SU-DHL-6 (cell line): ENCODE results near the gene ATP2A1.

ENCODE experiments used
- H2AFZ ChIP-seq: fragments of 200-600 bp; sonication (generic); 2 replicates; pipeline ENCODE4 v1.6.1; 2014; ENCODE audit warnings: low read depth, mild to moderate bottlenecking, moderate library complexity, mixed read lengths, antibody characterized with exemption, low read length; ENCODE audit not compliant: severe bottlenecking
- H3F3A ChIP-seq: fragments of 200-600 bp; shearing (Covaris generic); 2 replicates; pipeline ENCODE4 v1.6.0; 2016; ENCODE audit warnings: antibody characterized with exemption, mild to moderate bottlenecking; ENCODE audit not compliant: insufficient read depth
- H3K27ac ChIP-seq: fragments of 200-600 bp; sonication (generic); 2 replicates; pipeline ENCODE4 v1.5.1; 2016; ENCODE audit warnings: low read depth, mild to moderate bottlenecking, low read length, moderate library complexity, mixed read lengths
- H3K27me3 ChIP-seq: fragments of 200-600 bp; sonication (generic), shearing (Covaris generic); 2 replicates; pipeline ENCODE4 v1.6.0; 2014; ENCODE audit warnings: mild to moderate bottlenecking, low read length
- H3K36me3 ChIP-seq: fragments of 200-600 bp; sonication (generic); 2 replicates; pipeline ENCODE4 v1.6.1; 2014; ENCODE audit warnings: mild to moderate bottlenecking, low read length, mixed read lengths
- H3K4me2 ChIP-seq: fragments of 300-600, 200-600 bp; shearing (Covaris generic), sonication (generic); 2 replicates; pipeline ENCODE4 v1.6.0; 2014; ENCODE audit warnings: low read length, low read depth, mild to moderate bottlenecking; ENCODE audit not compliant: poor library complexity, severe bottlenecking
- H3K4me3 ChIP-seq: fragments of 200-600 bp; sonication (generic); 2 replicates; pipeline ENCODE4 v1.5.1; 2014; ENCODE audit warnings: antibody characterized with exemption, low read length, mild to moderate bottlenecking, mixed read lengths; ENCODE audit not compliant: insufficient read depth, poor library complexity, severe bottlenecking
- H3K79me2 ChIP-seq: fragments of 200-600 bp; sonication (generic); 2 replicates; pipeline ENCODE4 v1.6.1; 2014; ENCODE audit warnings: mild to moderate bottlenecking, low read length, moderate library complexity; ENCODE audit not compliant: insufficient read depth
- H3K9ac ChIP-seq: fragments of 200-600 bp; sonication (generic); 2 replicates; pipeline ENCODE4 v1.7.0; 2014; ENCODE audit warnings: mild to moderate bottlenecking, low read length
- H3K9me2 ChIP-seq: fragments of 200-600 bp; sonication (generic); replicated peaks from 2 replicates; pipeline ENCODE4 v1.6.1; 2014; ENCODE audit warnings: low read length; ENCODE audit not compliant: insufficient read depth
- H3K9me3 ChIP-seq: fragments of 200-600 bp; sonication (generic); 2 replicates; pipeline ENCODE4 v1.6.1; 2014; ENCODE audit warnings: low read length, mixed read lengths; ENCODE audit not compliant: insufficient read depth
- H4K20me1 ChIP-seq: fragments of 200-600 bp; sonication (generic); 2 replicates; pipeline ENCODE4 v1.6.1; 2014; ENCODE audit warnings: low read depth, mild to moderate bottlenecking, antibody characterized with exemption, low read length, moderate library complexity, mixed read lengths
- EZH2phosphoT487 ChIP-seq: fragments of 200-600 bp; sonication (generic), shearing (Covaris generic); conservative IDR thresholded peaks from 2 replicates; pipeline ENCODE4 v1.6.1; 2018; ENCODE audit warnings: mild to moderate bottlenecking, antibody characterized with exemption, low read length, moderate library complexity, mixed read lengths
- TF ChIP-seq, protein P1 (sequence below): fragments of 200-600 bp; sonication (generic); IDR thresholded peaks from one replicate; pipeline ENCODE4 v1.5.1; 2017; ENCODE audit warnings: antibody characterized with exemption, mild to moderate bottlenecking, low read length, moderate library complexity; ENCODE audit not compliant: insufficient read depth, poor library complexity, severe bottlenecking

Gene ATP2A1

DNA sequence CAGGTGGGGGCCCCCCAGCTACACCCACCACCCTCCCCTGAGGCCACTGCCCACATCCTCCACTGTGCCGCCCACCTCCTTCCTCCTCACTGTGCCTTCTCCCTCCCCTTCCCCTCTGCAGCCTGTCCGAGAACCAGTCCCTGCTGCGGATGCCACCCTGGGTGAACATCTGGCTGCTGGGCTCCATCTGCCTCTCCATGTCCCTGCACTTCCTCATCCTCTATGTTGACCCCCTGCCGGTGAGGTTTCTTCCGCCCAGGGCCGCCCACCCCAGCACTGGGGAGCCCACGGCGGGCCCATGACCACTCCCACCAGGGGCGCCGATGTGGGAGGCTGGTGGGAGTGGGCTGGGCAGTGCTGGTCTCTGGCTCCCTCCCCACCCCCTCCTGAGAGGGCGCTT lies 24.6 kb downstream of the ATP2A1 start:
- H3K79me2 ChIP-seq: no peaks in the 10 kb centered on the region
- no peaks in the 10 kb centered on the region for H3K9me3 ChIP-seq
- H3K4me2 ChIP-seq: no peak overlapping the region
- H4K20me1 ChIP-seq: no peaks in the 10 kb centered on the region
- no peak overlapping the region for H3K27ac ChIP-seq
- H3F3A ChIP-seq: no peaks in the 10 kb centered on the region
- no peaks in the 10 kb centered on the region for H3K36me3 ChIP-seq
- H3K9me2 ChIP-seq: no peaks in the 10 kb centered on the region
- H3K27me3 ChIP-seq: no peaks in the 10 kb centered on the region
- no peak overlapping the region for H2AFZ ChIP-seq
- H3K9ac ChIP-seq: no peak overlapping the region
- no peak overlapping the region for H3K4me3 ChIP-seq
- TF ChIP-seq, protein P1, sequence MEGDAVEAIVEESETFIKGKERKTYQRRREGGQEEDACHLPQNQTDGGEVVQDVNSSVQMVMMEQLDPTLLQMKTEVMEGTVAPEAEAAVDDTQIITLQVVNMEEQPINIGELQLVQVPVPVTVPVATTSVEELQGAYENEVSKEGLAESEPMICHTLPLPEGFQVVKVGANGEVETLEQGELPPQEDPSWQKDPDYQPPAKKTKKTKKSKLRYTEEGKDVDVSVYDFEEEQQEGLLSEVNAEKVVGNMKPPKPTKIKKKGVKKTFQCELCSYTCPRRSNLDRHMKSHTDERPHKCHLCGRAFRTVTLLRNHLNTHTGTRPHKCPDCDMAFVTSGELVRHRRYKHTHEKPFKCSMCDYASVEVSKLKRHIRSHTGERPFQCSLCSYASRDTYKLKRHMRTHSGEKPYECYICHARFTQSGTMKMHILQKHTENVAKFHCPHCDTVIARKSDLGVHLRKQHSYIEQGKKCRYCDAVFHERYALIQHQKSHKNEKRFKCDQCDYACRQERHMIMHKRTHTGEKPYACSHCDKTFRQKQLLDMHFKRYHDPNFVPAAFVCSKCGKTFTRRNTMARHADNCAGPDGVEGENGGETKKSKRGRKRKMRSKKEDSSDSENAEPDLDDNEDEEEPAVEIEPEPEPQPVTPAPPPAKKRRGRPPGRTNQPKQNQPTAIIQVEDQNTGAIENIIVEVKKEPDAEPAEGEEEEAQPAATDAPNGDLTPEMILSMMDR: no peak
- TF ChIP-seq EZH2phosphoT487: no peak

DNA sequence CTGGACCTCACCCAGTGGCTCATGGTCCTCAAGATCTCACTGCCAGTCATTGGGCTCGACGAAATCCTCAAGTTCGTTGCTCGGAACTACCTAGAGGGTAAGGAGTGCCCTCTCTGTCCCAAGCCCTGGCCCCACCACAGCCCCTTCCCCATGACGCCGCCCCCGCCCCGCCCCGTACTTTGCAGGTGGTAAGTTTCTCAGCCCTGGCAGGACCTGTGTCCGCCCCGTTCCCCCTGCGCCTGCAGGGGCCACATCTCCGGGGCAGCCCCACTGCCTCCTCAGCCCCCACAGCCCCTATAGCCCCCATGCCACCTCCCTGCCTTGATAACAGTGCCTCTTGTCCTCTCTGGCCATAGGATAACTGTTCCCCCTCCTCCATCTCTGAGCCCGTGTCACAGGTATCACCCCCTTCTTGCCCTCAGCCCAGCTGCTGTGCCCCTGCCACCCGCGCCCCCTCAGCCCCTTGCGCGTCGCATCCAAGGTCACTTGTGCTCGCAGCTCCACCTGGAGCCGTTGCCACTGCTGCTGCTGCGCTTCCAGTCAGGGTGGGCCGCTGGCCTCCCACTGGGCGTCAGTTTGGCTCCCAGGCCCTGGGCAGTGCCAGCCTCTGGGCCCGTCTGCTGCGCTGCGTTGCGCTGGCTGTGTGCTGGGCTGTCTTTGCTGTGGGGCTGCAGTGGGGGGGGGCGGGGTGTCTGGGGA lies 25.2 kb downstream of the ATP2A1 start:
- Histone ChIP-seq H2AFZ (no peak overlapping the region), H3K9me2 (no peaks in the 10 kb centered on the region), H3K9me3 (no peaks in the 10 kb centered on the region), H3K27me3 (no peaks in the 10 kb centered on the region), H4K20me1 (no peaks in the 10 kb centered on the region), H3K9ac (no peak overlapping the region), H3K4me3 (no peak overlapping the region), H3K79me2 (no peaks in the 10 kb centered on the region), H3K4me2 (no peak overlapping the region), H3F3A (no peaks in the 10 kb centered on the region), H3K36me3 (no peaks in the 10 kb centered on the region), H3K27ac (no peak overlapping the region)
- TF ChIP-seq, protein P1: no peak
- TF ChIP-seq EZH2phosphoT487: no peak

DNA sequence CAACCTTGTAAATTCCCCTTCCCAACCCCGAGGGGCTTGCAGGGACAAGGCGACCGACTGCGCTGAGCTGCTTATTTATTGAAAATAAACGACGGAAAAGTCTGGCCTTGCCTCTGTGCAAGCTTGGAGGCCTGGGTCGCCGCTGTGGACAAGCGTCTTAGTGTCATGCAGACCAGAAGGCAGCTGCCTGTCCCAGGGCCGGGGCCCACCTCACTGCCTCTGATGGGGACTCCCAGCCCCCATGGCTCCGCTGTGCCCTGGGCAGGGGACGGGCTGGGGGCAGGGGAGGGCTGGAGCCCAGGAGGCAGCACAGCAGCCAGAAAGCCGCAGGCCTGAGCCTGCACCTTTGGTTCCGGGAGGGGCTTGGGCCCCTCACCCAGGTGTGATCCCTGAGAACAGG lies 26.1 kb downstream of the ATP2A1 start:
- H3K27me3 ChIP-seq: no peaks in the 10 kb centered on the region
- no peaks in the 10 kb centered on the region for H3K9me2 ChIP-seq
- no peaks in the 10 kb centered on the region for H3F3A ChIP-seq
- no peaks in the 10 kb centered on the region for H3K79me2 ChIP-seq
- no peak overlapping the region for H2AFZ ChIP-seq
- H4K20me1 ChIP-seq: no peaks in the 10 kb centered on the region
- no peaks in the 10 kb centered on the region for H3K36me3 ChIP-seq
- H3K4me3 ChIP-seq: no peak overlapping the region
- H3K27ac ChIP-seq: no peak overlapping the region
- no peaks in the 10 kb centered on the region for H3K9me3 ChIP-seq
- H3K9ac ChIP-seq: no peak overlapping the region
- TF ChIP-seq, protein P1: no peak
- TF ChIP-seq EZH2phosphoT487: no peak
- no peak overlapping the region for H3K4me2 ChIP-seq
